GM19438 (cell line): ENCODE measurements around the gene WDR83.
"Not testable (repeated sequence)": the region's sequence is repeated elsewhere in the genome, so short reads cannot be mapped to it uniquely, and the experiment has no call there.

Experiments used
- ATAC-seq: cut with Tn5 transposase; IDR thresholded peaks from one replicate; pipeline ENCODE4 v1.9.1; 2021; ENCODE audit warnings: low read depth; ENCODE audit not compliant: unreplicated experiment

WDR83 gene

GRCh38 chr19:12681074-12681987, 14.7 kb downstream of the WDR83 start, which contains the start of gene DHPS:
DHPS (minus strand) TSS chr19:12681880; CDS start chr19:12681766, 114 bp downstream.
- ATAC-seq: peak; percentile 69

GRCh38 chr19:12685831-12686230, 19.2 kb downstream of the WDR83 start:
- no peak for ATAC-seq

GRCh38 chr19:12687496-12688196, 21.0 kb downstream of the WDR83 start, which contains the start of gene GNG14:
GNG14 (plus strand) TSS chr19:12687998; CDS start chr19:12688049, 51 bp downstream.
- no peak for ATAC-seq

GRCh38 chr19:12689012-12689411, 22.4 kb downstream of the WDR83 start:
- no peak for ATAC-seq

GRCh38 chr19:12689581-12690216, 23.1 kb downstream of the WDR83 start:
- no peak for ATAC-seq

GRCh38 chr19:12692960-12693359, 26.4 kb downstream of the WDR83 start:
- no peak for ATAC-seq

GRCh38 chr19:12694641-12695040, 28.0 kb downstream of the WDR83 start:
- ATAC-seq: no peak

GRCh38 chr19:12695096-12695495, 28.5 kb downstream of the WDR83 start:
- no peak for ATAC-seq

- ATAC-seq: no peak
Observed at GRCh38 chr19:12695514-12695913, 28.9 kb downstream of the WDR83 start.

GRCh38 chr19:12695997-12696365, 29.4 kb downstream of the WDR83 start:
- ATAC-seq: peak; percentile 10

- ATAC-seq: peak; percentile 79
Observed at GRCh38 chr19:12696366-12697335, 30.0 kb downstream of the WDR83 start, which contains the start of gene FBXW9. FBXW9 (minus strand) TSS chr19:12696631; CDS start chr19:12696581, 50 bp downstream.

GRCh38 chr19:12697425-12697824, 30.8 kb downstream of the WDR83 start:
- ATAC-seq: not testable (repeated sequence)

GRCh38 chr19:12698138-12698537, 31.5 kb downstream of the WDR83 start:
- ATAC-seq: no peak

- ATAC-seq: no peak
Observed at GRCh38 chr19:12701596-12702282, 35.1 kb downstream of the WDR83 start.

- ATAC-seq: no peak
Observed at GRCh38 chr19:12703046-12703445, 36.4 kb downstream of the WDR83 start.

- ATAC-seq: no peak
Observed at GRCh38 chr19:12705169-12705568, 38.6 kb downstream of the WDR83 start.

- no peak for ATAC-seq
Observed at GRCh38 chr19:12705654-12706331, 39.2 kb downstream of the WDR83 start.

GRCh38 chr19:12706332-12706718, 39.7 kb downstream of the WDR83 start:
- ATAC-seq: no peak

- no peak for ATAC-seq
Observed at GRCh38 chr19:12708641-12709040, 42.0 kb downstream of the WDR83 start.
